Immature natural killer cell (primary cell): ENCODE results near the gene ANKRD13B. TPM values are rescaled to one million over a fixed set of nuclear protein-coding genes. Genes with fewer than 3 reads are reported as not detected.
"Not testable (repeated sequence)": the region's sequence is repeated elsewhere in the genome, so short reads cannot be mapped to it uniquely, and the experiment has no call there.

Source experiments
- DNase-seq, 3 donors: peaks; one replicate each; pipeline ENCODE4 v3.0.0; 2022; ENCODE audit warnings: mixed read lengths in 1 of 3
- H3K27ac Mint-ChIP-seq, 6 donors: one replicate each; pipeline ENCODE4 v1.8.0; 2020; ENCODE audit warnings: mixed read lengths in 6 of 6, mild to moderate bottlenecking in 5 of 6, inconsistent platforms in 4 of 6, moderate library complexity in 3 of 6
- H3K27me3 Mint-ChIP-seq, 3 donors: one replicate each; pipeline ENCODE4 v1.8.0; 2020 to 2021; ENCODE audit warnings: low read depth in 3 of 3, mild to moderate bottlenecking in 3 of 3, mixed read lengths in 3 of 3, moderate library complexity in 3 of 3, inconsistent platforms in 1 of 3
- H3K36me3 Mint-ChIP-seq, 3 donors: one replicate each; pipeline ENCODE4 v1.8.0; 2020; ENCODE audit warnings: mixed read lengths in 3 of 3, inconsistent platforms in 2 of 3, mild to moderate bottlenecking in 2 of 3
- H3K4me1 Mint-ChIP-seq, 2 donors: one replicate each; pipeline ENCODE4 v1.8.0; 2020; ENCODE audit warnings: inconsistent platforms in 2 of 2, mild to moderate bottlenecking in 2 of 2, mixed read lengths in 2 of 2, moderate library complexity in 1 of 2
- H3K4me3 Mint-ChIP-seq, 5 donors: one replicate each; pipeline ENCODE4 v1.8.0; 2020; ENCODE audit warnings: mild to moderate bottlenecking in 5 of 5, mixed read lengths in 5 of 5, inconsistent platforms in 3 of 5, moderate library complexity in 3 of 5
- H3K9me3 Mint-ChIP-seq, 6 donors: one replicate each; pipeline ENCODE4 v1.8.0; 2020; ENCODE audit warnings: mild to moderate bottlenecking in 6 of 6, mixed read lengths in 6 of 6, inconsistent platforms in 4 of 6, moderate library complexity in 3 of 6
- polyA plus RNA-seq, 3 donors: library from polyadenylated mRNA; unstranded; fragments of 300-500 nt; fragmentation: Illumina TruSeq; gene quantifications; one replicate each; pipeline ENCODE4 v1.2.3, GENCODE V29; 2021

Gene ANKRD13B
- polyA plus RNA-seq, 3 donors from 2014 or later = 0.18 TPM; not detected in 2

- H3K36me3 Mint-ChIP-seq = peaks cover 12 to 23% (median 13%) of the 10 kb centered on the region in 3 donors
- peaks cover 3 to 6% of the 10 kb centered on the region in 2 donors for H3K4me1 Mint-ChIP-seq
- H3K4me3 Mint-ChIP-seq = no peak overlapping the region
- H3K27ac Mint-ChIP-seq = peak overlapping the region in 3 of 6 donors; percentile 55 to 71 (median 61)
- no peaks in the 10 kb centered on the region for H3K9me3 Mint-ChIP-seq
- H3K27me3 Mint-ChIP-seq = peaks cover 3 to 8% (median 5%) of the 10 kb centered on the region in 3 donors
- DNase-seq = no peak
Measured at GRCh38 chr17:29650396-29650795, 57.5 kb downstream of the ANKRD13B start.

- H3K4me3 Mint-ChIP-seq, DNase-seq, H3K27ac Mint-ChIP-seq, H3K4me1 Mint-ChIP-seq, H3K9me3 Mint-ChIP-seq, H3K27me3 Mint-ChIP-seq: not testable (repeated sequence)
- H3K36me3 Mint-ChIP-seq = peaks cover 17 to 34% (median 23%) of the 10 kb centered on the region in 3 donors
Measured at GRCh38 chr17:29651913-29652312, 59.0 kb downstream of the ANKRD13B start.

- no peaks in the 10 kb centered on the region for H3K9me3 Mint-ChIP-seq
- H3K4me3 Mint-ChIP-seq = no peak overlapping the region
- no peak for DNase-seq
- H3K27me3 Mint-ChIP-seq = peaks cover 3 to 5% (median 4%) of the 10 kb centered on the region in 3 donors
- peaks cover 15 to 32% (median 21%) of the 10 kb centered on the region in 3 donors for H3K36me3 Mint-ChIP-seq
- H3K27ac Mint-ChIP-seq = peak overlapping the region in 2 of 6 donors; percentile 17 to 37
- peaks cover 0 to 6% of the 10 kb centered on the region in 2 donors for H3K4me1 Mint-ChIP-seq
Measured at GRCh38 chr17:29652976-29653375, 60.0 kb downstream of the ANKRD13B start.

DNA sequence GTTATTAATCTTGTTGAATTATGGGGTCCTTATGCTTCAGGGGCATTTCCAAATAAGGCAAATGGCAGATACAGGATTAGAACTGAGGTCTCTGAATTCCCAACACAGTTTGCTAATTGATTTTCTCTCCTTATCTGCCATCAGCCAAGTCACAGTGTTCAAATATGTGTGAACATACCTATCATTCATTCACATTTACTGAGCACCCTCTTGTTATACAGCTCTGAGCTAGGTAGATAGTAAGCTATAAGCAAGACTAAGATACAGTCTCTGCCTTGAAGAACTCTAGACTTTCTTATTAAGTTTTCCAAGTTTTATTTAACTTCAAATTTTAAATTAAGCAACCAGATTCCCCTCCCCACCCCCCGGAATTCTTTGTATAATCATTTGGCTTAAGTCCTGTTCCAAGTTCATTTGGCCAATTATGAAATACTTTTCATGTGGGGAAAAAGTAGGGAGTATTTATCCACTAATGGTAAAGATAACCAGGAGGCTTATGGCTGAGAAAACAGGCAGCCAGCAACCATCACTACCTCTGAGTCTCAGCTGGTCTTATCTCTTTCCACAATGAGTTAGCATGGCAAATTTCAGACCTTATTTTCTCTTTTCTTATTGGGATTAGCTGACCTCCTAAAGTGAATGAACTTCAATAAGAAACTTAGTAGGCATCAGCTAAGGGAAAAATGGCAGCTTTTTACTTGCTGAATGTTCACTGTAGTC lies 61.2 kb downstream of the ANKRD13B start:
- H3K36me3 Mint-ChIP-seq = peaks cover 14 to 26% (median 16%) of the 10 kb centered on the region in 3 donors
- no peak for DNase-seq
- H3K4me3 Mint-ChIP-seq = no peak overlapping the region
- H3K27ac Mint-ChIP-seq = no peak overlapping the region
- H3K4me1 Mint-ChIP-seq = peaks cover 2 to 12% of the 10 kb centered on the region in 2 donors
- no peaks in the 10 kb centered on the region for H3K9me3 Mint-ChIP-seq
- H3K27me3 Mint-ChIP-seq = peaks cover 0 to 5% (median 1%) of the 10 kb centered on the region in 3 donors

- Mint-ChIP-seq H3K27ac (peak overlapping the region in 1 of 6 donors; percentile 5), H3K4me1 (peaks cover 4 to 15% of the 10 kb centered on the region in 2 donors), H3K36me3 (peaks cover 14 to 15% (median 14%) of the 10 kb centered on the region in 3 donors), H3K27me3 (peaks cover 0 to 2% (median 1%) of the 10 kb centered on the region in 3 donors), H3K4me3 (no peak overlapping the region), H3K9me3 (peaks cover 0 to 1% (median 0%) of the 10 kb centered on the region in 6 donors)
- no peak for DNase-seq
Measured at GRCh38 chr17:29655323-29655722, 62.4 kb downstream of the ANKRD13B start.

- Mint-ChIP-seq H3K27ac (peak overlapping the region; percentile 53 to 83 (median 66)), H3K4me3 (peak overlapping the region in 1 of 5 donors; percentile 53), H3K36me3 (peaks cover 11 to 23% (median 21%) of the 10 kb centered on the region in 3 donors), H3K9me3 (peaks cover 0 to 1% (median 0%) of the 10 kb centered on the region in 6 donors), H3K4me1 (peaks cover 6 to 22% of the 10 kb centered on the region in 2 donors), H3K27me3 (peaks cover 0 to 2% (median 1%) of the 10 kb centered on the region in 3 donors)
- DNase-seq = no peak
Measured at GRCh38 chr17:29659155-29659554, 66.2 kb downstream of the ANKRD13B start.

- H3K27me3 Mint-ChIP-seq = peaks cover 0 to 2% (median 1%) of the 10 kb centered on the region in 3 donors
- H3K4me1 Mint-ChIP-seq = peaks cover 6 to 16% of the 10 kb centered on the region in 2 donors
- peak overlapping the region in 5 of 6 donors; percentile 2 to 38 (median 15) for H3K27ac Mint-ChIP-seq
- H3K36me3 Mint-ChIP-seq = peaks cover 5 to 29% (median 16%) of the 10 kb centered on the region in 3 donors
- H3K9me3 Mint-ChIP-seq = peaks cover 0 to 1% (median 0%) of the 10 kb centered on the region in 6 donors
- H3K4me3 Mint-ChIP-seq = no peak overlapping the region
- DNase-seq = no peak
Measured at GRCh38 chr17:29661213-29661612, 68.3 kb downstream of the ANKRD13B start.

DNA sequence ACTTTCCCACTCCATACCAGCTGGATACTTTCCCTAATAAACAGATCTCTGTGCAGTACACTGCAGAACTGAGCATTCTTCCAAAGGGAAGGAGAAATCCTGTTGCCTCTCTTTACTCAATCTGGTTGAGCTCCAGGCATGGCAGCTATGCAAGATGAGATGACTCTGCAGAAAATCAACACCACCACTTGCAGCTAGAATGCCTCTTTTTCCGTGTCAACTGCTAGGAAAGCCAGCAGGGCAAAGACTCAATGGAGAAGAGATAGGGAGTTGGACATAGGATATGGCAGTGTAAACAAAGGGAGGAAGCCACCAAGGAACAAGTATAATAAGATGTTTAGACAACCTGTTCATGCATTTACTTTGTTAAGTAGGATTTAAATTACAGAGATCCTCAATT lies 70.2 kb downstream of the ANKRD13B start:
- H3K9me3 Mint-ChIP-seq = peaks cover 0 to 1% (median 0%) of the 10 kb centered on the region in 6 donors
- H3K36me3 Mint-ChIP-seq = peaks cover 11 to 34% (median 16%) of the 10 kb centered on the region in 3 donors
- H3K27ac Mint-ChIP-seq = peak overlapping the region in 4 of 6 donors; percentile 1 to 78 (median 27)
- H3K4me3 Mint-ChIP-seq = no peak overlapping the region
- H3K4me1 Mint-ChIP-seq = peaks cover 7 to 21% of the 10 kb centered on the region in 2 donors
- no peak for DNase-seq
- no peaks in the 10 kb centered on the region for H3K27me3 Mint-ChIP-seq

Other genes starting within 250 kb of the ANKRD13B start
- 1 to 10 TPM; 2.0 to 3.4 (median 2.2) TPM for gene TAOK1, start 202.8 kb upstream of the ANKRD13B start, polyA plus RNA-seq
- gene ABHD15, start 26.1 kb upstream of the ANKRD13B start, polyA plus RNA-seq = 10 to 100 TPM; 31.6 to 36.7 (median 34.0) TPM
- 10 to 100 TPM; 41.6 to 50.5 (median 47.0) TPM for gene TP53I13, start 24.4 kb upstream of the ANKRD13B start, polyA plus RNA-seq
- gene GIT1, start 3.5 kb upstream of the ANKRD13B start, polyA plus RNA-seq = 1 to 10 TPM; 2.3 to 8.9 (median 5.1) TPM
- gene CORO6, start 29.8 kb downstream of the ANKRD13B start, polyA plus RNA-seq = 1 to 10 TPM in 1 of 3 donors, under 1 TPM in 2; 0.12 to 1.3 (median 0.38) TPM